T-helper 2 cell treated with Interferon-gamma antibody and Interleukin-4, amounts not matched to agents 5 μg/mL and 100 μg/mL, for 36 hours (primary cell): ENCODE results near the gene PTPRN2.

ENCODE experiments used
- DNase-seq: peaks from one replicate; pipeline ENCODE4 v3.0.0; 2021; ENCODE audit warnings: low spot score
- H3K27ac Mint-ChIP-seq: one replicate; pipeline ENCODE4 v1.8.0; 2021; ENCODE audit warnings: mild to moderate bottlenecking, mixed read lengths
- H3K27me3 Mint-ChIP-seq: one replicate; pipeline ENCODE4 v1.8.0; 2021; ENCODE audit warnings: low read depth, mixed read lengths
- H3K36me3 Mint-ChIP-seq: one replicate; pipeline ENCODE4 v1.8.0; 2021; ENCODE audit warnings: low read depth, mixed read lengths
- H3K4me1 Mint-ChIP-seq: one replicate; pipeline ENCODE4 v1.8.0; 2021; ENCODE audit warnings: low read depth, mixed read lengths
- H3K4me3 Mint-ChIP-seq: one replicate; pipeline ENCODE4 v1.8.0; 2022; ENCODE audit warnings: mild to moderate bottlenecking, moderate library complexity, mixed read lengths
- H3K9me3 Mint-ChIP-seq: one replicate; pipeline ENCODE4 v1.8.0; 2021; ENCODE audit warnings: mixed read lengths

PTPRN2 gene

DNA sequence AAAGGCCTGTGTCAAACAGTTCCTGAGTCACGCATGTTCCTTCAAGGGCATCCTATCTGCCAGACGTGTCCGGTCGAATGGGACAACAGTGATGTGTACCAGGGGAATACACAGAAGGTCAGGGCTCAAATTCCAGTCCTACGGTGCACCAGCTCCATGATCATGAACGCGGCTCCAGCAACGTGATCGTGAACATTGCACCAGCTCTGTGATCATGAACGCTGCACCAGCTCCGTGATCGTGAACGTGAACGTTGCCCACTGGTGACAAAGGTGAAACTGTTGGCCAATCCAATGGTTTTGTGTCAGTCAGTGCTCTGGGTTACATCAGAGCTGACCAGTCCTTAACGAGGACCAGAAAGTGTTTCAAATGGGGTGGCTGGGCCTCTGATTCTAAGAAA lies 4.3 kb upstream of the PTPRN2 start:
- Mint-ChIP-seq H3K27ac (no peak overlapping the region), H3K9me3 (peaks cover 4% of the 10 kb centered on the region)

DNA sequence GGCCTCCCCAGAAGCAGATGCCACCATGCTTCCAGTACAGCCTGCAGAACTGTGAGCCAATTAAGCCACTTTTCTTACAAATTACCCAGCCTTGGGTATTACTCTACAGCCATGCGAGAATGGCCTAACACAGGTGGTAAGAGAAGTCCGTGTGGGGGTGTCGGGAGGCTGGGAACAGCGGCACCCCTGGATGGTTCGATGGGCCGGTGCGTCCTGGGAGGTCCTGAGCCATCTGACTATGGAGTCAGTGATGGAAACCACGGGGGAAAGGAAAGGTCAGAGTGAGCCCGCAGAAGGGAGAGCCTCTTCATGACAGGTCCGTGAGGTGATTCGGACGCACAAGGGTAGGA lies 2.5 kb upstream of the PTPRN2 start:
- Mint-ChIP-seq H3K27me3 (peaks cover 23% of the 10 kb centered on the region), H3K4me1 (no peaks in the 10 kb centered on the region), H3K36me3 (no peaks in the 10 kb centered on the region), H3K9me3 (no peaks in the 10 kb centered on the region), H3K27ac (no peak overlapping the region), H3K4me3 (no peak overlapping the region)
- no peak for DNase-seq

More for the DNA sequence above, 4.3 kb upstream of the PTPRN2 start:
- no peak for DNase-seq
- Mint-ChIP-seq H3K27me3 (peaks cover 12% of the 10 kb centered on the region), H3K4me1 (no peaks in the 10 kb centered on the region), H3K36me3 (peaks cover 1% of the 10 kb centered on the region), H3K4me3 (no peak overlapping the region)

DNA sequence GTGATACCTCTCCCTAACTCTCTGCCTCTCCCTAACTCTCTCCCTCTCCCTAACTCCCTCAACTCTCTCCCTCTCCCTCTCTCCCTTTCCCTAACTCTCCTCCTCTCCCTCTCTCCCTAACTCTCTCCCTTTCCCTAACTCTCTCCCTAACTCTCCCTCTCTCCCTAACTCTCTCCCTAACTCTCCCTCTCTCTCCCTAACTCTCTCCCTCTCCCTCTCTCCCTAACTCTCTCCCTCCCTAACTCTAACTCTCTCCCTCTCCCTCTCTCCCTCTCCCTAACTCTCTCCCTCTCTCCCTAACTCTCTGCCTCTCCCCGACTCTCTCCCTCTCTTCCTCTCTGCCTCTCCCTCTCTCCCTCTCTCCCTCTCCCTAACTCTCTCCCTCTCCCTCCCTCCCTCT lies 2.0 kb upstream of the PTPRN2 start:
- Mint-ChIP-seq H3K27me3 (peaks cover 23% of the 10 kb centered on the region), H3K4me1 (no peaks in the 10 kb centered on the region), H3K27ac (no peak overlapping the region), H3K4me3 (no peak overlapping the region), H3K36me3 (no peaks in the 10 kb centered on the region), H3K9me3 (no peaks in the 10 kb centered on the region)
- no peak for DNase-seq

DNA sequence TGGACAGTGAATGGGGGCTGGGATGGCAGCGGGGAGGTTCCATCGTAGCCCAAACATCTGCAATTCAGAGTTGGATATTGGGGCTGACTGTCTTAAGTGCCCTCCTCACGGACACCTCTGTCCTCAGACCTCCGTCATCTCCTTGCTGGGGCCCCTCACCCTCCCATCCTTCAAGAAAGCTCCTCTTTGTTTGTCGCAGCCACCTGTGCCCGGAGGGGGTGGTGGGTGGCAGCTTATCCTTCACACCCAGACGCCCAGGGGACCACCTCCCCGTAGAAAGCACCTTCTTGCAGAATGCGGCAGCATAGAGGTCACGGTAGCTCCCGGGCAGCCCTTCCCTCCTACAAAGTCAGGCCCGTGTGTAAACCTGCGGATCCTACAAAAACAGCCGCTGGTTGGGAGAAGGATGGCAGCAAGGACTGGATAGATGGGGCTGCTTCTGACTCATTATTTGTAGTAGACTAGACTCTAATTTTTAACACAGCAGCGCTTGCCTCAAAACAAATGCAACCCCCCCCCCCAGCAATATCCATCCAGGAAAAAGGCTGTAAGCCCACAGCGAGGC lies 1.3 kb upstream of the PTPRN2 start:
- no peak overlapping the region for H3K27ac Mint-ChIP-seq
- no peaks in the 10 kb centered on the region for H3K4me1 Mint-ChIP-seq
- peaks cover 24% of the 10 kb centered on the region for H3K27me3 Mint-ChIP-seq
- no peaks in the 10 kb centered on the region for H3K36me3 Mint-ChIP-seq
- DNase-seq, result no peak
- H3K4me3 Mint-ChIP-seq, result peak overlapping the region; percentile 14
- no peaks in the 10 kb centered on the region for H3K9me3 Mint-ChIP-seq

DNA sequence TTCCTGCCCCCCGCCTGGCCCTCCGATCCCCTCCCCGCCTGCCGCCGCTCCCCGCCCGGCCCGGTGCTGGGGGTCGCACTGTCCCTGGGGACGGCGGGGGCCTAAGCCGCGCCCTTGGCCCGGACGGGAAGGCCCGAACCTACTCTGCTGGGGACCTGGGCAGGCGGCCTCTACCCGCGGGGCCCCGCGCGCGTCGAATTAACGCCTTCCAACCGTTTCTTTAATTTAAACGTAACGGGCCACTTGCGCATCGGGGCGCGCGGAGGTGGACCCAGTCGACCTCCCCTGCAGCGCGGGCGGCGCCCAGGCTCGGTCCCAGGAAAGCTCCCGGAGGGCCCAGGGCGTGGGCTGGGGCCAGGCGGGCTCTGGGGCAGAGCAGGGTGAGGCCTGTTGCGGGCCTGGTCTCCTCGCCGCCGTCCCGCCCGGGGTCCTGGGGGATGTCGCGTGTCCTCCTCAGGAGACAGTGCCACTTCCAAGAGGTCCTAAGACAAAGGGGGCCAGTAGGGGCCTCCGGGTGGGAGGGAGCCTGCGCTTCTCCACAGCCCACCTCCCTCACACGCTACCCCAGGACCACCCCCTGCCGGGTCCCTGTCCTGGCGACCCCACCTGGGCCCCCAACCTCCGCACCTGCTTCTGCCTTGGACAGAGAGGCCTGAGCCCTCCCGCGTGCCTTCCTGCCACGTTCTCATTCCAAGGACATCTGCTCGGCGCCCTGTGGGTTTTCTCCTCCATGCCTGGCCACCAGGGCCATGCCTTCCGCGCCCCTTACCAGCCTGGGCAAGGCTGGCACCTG lies 658 bp upstream of the PTPRN2 start:
- Mint-ChIP-seq H3K9me3 (no peaks in the 10 kb centered on the region), H3K4me3 (peak overlapping the region; percentile 14), H3K27ac (no peak overlapping the region), H3K36me3 (no peaks in the 10 kb centered on the region), H3K4me1 (no peaks in the 10 kb centered on the region), H3K27me3 (peaks cover 24% of the 10 kb centered on the region)
- no peak for DNase-seq

DNA sequence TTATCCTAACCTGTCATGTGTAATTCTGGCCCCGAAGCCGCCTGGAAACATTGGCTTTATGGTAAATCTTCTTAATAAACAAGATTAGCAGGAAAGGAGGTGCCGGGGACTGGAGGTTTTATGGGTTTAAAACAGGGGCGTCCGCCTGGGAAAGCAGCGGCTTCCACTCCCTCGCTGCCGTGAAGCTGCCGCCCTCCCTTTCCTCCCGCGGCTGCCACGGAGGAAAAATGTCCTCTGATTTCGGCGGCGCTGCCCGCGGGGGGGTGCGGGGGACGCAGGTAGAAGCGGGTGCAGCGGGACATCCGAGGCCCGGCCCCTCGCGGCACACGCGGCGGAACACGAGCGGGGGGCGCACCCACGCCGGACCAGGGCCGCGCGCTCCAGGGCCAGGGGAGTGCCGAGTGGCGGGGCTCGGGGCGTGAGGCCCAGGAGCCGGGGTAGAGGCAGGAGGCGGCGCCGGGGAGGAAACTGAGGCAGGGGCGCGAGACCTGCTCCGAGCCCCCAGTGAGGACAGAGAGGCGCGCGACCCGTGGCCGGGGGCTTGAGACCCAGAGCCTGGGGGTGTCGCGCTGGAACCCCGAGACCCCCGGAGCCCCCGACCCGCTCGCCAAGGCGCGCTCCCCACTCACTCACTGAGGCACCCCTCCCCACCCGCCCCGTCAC lies 993 bp downstream of the PTPRN2 start:
- no peaks in the 10 kb centered on the region for H3K4me1 Mint-ChIP-seq
- no peak overlapping the region for H3K27ac Mint-ChIP-seq
- no peak overlapping the region for H3K4me3 Mint-ChIP-seq
- H3K27me3 Mint-ChIP-seq, result peaks cover 24% of the 10 kb centered on the region
- DNase-seq, result no peak
- no peaks in the 10 kb centered on the region for H3K9me3 Mint-ChIP-seq
- H3K36me3 Mint-ChIP-seq, result no peaks in the 10 kb centered on the region

DNA sequence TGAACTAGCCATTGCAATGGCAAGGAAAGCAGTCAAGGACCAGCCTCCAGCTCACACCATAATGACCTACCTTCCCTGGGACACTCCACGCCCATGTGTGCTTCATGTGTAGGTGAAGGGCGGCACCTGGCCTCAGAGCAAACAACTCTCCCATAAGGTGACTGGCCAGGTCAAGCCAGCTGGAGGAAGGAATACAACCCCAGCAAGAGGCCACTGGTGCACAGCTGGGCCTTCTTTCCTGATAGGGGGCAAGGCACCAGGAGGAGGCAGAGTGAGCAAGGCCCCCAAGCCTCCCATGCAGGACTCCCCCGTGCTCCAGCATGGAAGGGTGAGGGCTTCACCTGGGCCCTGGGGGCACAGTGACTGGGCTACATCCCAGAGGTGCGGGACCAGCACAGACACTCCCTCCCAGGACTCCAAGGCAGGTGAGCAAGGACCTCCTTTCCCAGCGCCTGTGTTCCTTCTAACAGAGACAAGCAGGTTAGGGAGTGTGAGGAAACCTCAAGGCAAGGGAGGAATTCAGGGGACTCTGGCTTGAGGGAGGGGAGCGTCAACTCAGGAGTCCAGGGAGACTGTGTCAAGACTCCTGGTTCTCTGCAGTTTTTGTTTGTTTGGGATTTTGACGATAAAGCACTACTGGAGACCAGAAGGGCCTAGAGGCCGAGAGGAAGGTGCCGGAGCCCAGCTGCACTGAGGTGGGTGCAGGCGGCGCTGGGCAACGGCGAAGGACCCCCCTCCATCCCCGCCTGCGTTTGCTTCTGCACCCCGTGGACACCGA lies 1.7 kb downstream of the PTPRN2 start:
- no peaks in the 10 kb centered on the region for H3K9me3 Mint-ChIP-seq
- peaks cover 24% of the 10 kb centered on the region for H3K27me3 Mint-ChIP-seq
- no peaks in the 10 kb centered on the region for H3K4me1 Mint-ChIP-seq
- no peaks in the 10 kb centered on the region for H3K36me3 Mint-ChIP-seq
- H3K27ac Mint-ChIP-seq, result no peak overlapping the region
- DNase-seq, result no peak
- peak overlapping the region; percentile 33 for H3K4me3 Mint-ChIP-seq

GRCh38 chr7:158584407-158584806 lies 3.2 kb downstream of the PTPRN2 start:
- peaks cover 9% of the 10 kb centered on the region for H3K9me3 Mint-ChIP-seq
- no peaks in the 10 kb centered on the region for H3K4me1 Mint-ChIP-seq
- no peak for DNase-seq
- no peaks in the 10 kb centered on the region for H3K36me3 Mint-ChIP-seq
- H3K27ac Mint-ChIP-seq, result no peak overlapping the region
- peaks cover 21% of the 10 kb centered on the region for H3K27me3 Mint-ChIP-seq
- no peak overlapping the region for H3K4me3 Mint-ChIP-seq

DNA sequence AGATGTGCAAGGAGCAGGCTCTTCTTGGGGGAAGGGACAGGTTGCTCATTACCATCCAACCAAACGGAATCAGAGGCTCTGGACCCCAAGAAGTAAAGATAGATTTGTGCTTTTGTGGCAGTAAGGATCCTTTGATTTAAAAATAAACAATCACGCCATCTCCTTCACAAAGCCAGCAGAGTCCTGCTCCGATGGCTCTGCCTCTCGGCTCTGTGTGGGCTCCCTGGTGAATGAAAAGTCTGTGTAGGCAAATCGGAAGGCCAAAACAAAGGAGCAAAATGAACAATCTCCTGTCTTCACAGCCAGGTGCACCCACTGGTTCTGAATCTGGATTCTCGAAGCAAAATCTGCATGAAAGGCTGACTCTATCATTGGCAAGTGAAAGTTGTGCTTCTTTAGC lies 3.8 kb downstream of the PTPRN2 start:
- Mint-ChIP-seq H3K4me3 (no peak overlapping the region), H3K27me3 (peaks cover 15% of the 10 kb centered on the region), H3K36me3 (no peaks in the 10 kb centered on the region), H3K4me1 (no peaks in the 10 kb centered on the region), H3K27ac (no peak overlapping the region), H3K9me3 (peaks cover 12% of the 10 kb centered on the region)
- DNase-seq, result no peak

DNA sequence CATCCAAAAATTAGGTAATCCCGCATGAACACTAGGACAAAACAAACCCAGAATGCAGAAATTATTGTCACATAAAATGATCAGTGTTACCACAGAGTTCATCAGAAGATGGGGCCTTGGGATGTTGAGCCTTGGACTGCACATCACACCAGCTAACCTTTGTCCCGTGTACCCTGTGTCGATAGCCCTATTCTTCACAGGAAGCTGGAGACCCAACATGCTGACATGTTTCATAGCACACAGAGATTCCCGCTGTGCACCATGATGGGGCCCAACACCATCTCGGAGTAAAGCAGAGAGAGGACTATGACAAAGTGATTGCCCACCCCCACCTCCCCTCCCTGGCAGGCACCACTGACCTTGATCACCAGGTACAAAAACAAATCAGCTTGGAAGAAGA lies 4.5 kb downstream of the PTPRN2 start:
- Mint-ChIP-seq H3K36me3 (no peaks in the 10 kb centered on the region), H3K27ac (no peak overlapping the region), H3K9me3 (peaks cover 12% of the 10 kb centered on the region), H3K27me3 (peaks cover 12% of the 10 kb centered on the region), H3K4me1 (no peaks in the 10 kb centered on the region), H3K4me3 (no peak overlapping the region)
- no peak for DNase-seq

GRCh38 chr7:158582089-158582456 lies 5.5 kb downstream of the PTPRN2 start:
- Mint-ChIP-seq H3K36me3 (no peaks in the 10 kb centered on the region), H3K4me3 (no peak overlapping the region), H3K4me1 (no peaks in the 10 kb centered on the region), H3K27me3 (peaks cover 12% of the 10 kb centered on the region), H3K27ac (no peak overlapping the region), H3K9me3 (peaks cover 12% of the 10 kb centered on the region)
- DNase-seq, result no peak

GRCh38 chr7:158581440-158582088 lies 6.1 kb downstream of the PTPRN2 start:
- Mint-ChIP-seq H3K27ac (no peak overlapping the region), H3K4me3 (no peak overlapping the region), H3K4me1 (no peaks in the 10 kb centered on the region), H3K27me3 (peaks cover 12% of the 10 kb centered on the region), H3K9me3 (peaks cover 12% of the 10 kb centered on the region), H3K36me3 (no peaks in the 10 kb centered on the region)
- DNase-seq, result no peak

DNA sequence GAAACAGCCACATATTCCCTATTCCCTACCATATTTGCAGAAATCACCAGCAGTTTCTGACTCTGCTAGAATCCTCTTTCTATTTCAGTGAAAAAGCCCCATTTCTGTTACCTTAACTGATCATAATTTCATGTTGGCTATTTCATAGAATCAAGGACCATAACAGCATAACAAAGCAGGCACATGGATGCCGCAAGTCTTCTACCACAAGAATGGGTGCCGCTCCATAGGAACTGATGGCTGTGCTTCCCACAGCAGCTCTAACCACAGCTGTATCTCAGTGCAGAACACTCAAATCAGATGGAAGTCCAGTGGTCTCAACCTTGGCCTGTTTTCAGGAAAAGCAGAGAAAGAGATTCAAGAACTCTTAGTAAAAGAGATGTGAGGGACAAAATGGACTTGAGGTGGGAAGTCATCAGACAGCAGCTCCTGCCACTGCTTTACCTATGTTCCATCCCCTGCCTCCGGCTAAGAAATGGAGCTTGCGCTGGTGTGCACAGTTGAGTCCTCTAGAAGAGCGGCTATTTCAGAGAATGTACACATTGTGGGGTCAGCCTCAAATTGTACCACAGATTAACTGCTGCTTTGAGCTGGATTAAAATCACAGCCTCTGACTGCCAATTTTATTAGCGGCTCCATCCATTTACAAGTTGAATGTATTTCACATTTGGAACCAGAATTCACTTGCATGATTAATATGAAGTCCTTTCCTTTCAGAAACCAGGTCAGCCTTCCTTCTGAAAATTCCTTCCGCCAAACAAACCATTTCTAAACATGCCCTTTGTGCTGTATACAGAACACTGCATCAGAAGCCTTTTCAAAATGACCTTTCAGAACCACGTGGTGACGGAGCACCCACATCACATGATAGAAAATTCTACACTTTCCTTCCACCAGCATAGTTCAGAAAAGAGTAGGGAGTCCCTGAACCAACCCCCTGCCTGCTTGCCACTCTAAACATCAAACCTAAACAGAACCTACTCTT lies 7.7 kb downstream of the PTPRN2 start:
- H3K9me3 Mint-ChIP-seq, result peaks cover 12% of the 10 kb centered on the region
- DNase-seq, result no peak

More for the DNA sequence above, 7.7 kb downstream of the PTPRN2 start:
- H3K4me1 Mint-ChIP-seq, result no peaks in the 10 kb centered on the region
- no peak overlapping the region for H3K4me3 Mint-ChIP-seq
- peaks cover 2% of the 10 kb centered on the region for H3K27me3 Mint-ChIP-seq
- no peak overlapping the region for H3K27ac Mint-ChIP-seq
- no peaks in the 10 kb centered on the region for H3K36me3 Mint-ChIP-seq
